ENCODE data around the gene PAPOLA.

Gene PAPOLA

DNA sequence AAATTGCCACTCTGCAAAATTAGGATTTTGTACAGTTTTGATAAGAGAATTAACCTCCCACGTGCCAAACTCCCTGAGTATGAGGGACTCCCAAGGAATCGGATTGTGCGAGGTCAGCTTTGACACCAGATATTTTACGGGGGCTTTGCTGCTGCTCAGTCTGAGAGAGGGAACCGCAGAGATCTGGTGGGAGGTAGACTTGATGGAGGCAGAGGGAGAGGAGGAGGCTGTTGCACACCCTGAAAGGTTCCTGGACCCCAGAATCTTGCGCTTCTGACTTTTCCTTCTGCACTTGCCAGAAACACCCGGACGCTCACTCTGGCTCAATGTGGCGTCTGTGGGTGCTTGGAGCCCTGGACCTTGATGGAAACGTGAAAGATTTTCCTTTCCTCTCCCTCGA, 83.9 kb downstream of the PAPOLA start:
- DNase-seq (ENCODE audit: low read depth), result no peak

DNA sequence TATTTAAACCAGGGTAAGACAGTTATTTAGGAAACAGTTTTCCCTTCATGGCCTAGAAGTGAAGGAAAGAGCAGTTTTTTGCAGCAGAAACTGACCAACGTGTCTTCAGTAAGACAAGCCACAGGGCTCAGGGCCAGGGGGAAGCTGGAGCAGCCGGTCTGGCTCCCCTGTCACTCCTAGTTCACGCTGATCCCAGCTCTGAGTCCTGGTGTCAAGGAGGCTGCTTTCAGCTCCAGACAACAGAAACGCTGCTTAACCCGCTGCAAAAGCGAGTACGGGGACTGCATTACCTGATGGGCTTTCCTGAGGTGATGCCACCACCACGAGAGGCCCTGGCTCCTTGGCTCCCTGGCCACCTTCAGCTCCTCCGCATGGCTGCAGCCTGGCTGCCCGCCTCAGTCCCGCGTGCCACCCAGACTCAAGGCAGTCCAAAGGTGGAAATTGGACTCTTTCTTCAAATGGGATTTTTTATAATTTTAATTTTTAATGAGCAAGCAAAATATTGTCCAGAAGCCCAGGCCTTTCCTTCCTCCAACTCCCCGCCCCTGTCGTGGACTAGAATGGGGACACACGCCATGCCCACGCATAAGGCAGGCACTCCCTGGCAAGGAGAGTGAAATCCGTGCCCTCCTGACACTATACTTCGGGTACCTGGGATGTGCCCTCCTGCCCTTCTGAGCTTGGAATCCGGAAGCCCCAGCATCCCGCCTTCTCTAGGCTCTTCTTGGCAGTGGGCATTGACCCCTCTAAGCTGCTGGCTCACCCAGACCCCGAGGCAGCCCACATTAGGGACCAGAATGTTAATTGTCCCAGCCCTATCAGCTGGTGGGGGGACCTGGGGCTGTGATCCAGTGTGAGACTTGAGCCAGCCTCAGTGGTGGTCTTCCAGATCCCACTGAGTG, 85.0 kb downstream of the PAPOLA start:
- no peak for DNase-seq (ENCODE audit: low read depth)

DNA sequence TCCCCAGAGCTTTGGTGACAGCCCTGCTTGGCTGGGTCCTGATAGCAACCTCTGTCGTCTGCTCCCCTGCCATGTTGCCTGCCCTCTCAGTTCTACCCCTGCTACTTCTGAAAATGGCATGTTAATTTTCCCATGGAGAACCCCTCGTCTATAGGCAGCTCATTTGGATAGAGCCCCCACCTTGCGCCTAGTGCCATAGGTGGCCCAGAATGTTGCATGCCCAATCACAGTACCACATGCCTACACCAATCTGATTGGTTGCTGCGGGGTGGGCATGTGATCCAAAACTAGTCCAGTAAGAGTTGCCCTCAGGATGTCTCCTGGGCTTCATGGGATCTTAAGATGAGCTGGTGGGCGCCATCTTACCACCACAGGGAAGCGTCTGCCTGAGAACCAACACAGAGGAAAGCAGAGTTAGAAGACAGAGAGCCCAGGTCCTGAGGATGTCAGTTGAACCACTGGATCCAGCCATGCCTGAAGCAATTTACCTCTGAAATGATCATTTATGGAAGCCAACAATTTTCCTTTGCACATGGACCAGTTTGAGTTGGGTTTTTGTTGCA, 85.7 kb downstream of the PAPOLA start:
- no peak for DNase-seq (ENCODE audit: low read depth)

DNA sequence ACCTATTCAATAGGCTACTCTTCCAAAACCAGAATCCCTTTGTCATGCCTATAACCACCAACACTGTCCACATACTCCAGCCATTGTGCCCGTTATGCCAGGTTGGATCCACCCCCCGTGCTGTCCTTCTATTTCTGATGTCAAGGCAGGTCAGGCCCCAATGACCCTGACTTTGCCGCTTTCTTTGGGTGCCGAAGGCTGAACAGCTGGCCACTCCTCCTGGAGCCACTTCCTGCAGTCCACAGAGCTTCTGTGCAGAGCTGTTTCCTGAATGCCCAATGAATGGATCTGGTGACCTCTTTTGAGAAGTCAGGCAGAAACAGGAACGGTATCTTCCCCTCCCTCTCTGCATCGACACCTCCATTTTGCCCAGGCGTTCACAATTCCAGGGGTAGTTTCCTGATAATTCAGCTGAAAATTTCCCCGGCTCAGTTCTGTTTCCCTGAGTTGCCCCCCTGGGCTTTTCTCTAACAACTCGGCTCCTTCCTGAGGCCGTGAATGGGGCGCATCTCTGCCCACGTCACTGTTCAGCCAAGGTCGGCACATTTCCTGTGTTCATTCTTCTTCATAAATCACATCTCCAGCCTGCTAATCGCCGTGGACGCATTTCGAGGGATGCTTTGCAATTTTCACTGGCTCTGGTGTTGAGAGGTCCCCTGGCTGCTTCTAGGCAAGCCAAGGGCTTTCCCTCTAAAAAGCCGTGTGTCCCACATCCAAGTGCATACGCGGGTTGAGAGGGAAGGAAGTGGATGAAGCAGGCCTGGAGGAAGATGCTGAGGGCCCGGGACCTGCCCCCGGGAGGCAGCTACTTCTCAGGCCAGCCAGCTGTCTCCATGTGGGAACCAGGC, 86.5 kb downstream of the PAPOLA start:
- no peak for DNase-seq (ENCODE audit: low read depth)

DNA sequence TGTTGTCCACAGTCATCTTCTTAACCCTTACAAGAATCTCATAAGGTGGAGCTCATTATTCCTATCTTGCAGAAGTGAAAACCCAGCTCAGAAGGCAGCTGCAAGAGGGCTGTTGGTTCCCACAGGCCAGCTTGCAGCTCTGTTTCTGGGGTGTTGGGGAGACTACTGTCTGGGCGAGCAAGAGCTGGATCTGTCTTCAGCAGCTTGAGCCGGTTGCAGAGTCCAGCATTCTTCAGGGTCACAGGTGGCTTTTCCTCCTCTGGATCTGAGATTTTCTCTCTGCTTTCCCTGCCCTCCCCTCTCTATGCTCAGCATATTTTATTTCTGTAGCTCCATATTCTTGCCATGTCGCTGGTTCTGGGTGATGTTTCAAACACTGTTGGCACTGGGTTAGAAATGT, 87.4 kb downstream of the PAPOLA start:
- DNase-seq (ENCODE audit: low read depth), result no peak

DNA sequence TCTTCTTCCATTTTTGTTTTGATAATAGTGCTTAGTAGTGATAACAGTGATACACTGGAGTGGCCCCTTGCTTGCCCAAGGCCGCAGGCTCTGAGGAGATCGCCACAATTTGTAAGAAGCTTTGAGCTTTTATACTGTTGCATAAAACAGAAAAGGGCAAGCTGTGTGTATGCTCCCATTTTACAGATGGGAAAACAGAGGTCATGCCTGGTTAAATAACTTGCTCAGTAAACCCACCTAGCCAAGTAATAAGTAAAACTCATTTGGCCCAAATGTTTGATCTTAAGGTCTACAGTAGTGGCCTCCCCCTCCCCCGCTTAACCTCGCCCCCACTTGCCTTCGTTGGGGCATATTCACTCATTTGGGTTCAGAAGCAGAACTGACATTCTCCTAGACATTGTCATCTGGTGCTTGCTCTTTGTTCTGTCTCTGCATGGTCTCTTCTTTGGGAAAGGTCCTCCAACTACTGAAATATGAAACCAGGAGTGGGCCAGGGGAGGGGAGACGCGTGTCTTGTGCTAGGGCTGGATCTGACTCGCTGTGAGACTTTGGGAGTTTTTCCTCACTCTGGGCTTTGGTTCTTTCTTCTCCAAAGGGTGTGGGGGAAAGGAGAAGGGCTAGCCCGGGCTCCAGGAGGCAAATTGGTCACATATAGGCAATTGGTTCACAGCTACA, 88.1 kb downstream of the PAPOLA start:
- DNase-seq (ENCODE audit: low read depth), result no peak

DNA sequence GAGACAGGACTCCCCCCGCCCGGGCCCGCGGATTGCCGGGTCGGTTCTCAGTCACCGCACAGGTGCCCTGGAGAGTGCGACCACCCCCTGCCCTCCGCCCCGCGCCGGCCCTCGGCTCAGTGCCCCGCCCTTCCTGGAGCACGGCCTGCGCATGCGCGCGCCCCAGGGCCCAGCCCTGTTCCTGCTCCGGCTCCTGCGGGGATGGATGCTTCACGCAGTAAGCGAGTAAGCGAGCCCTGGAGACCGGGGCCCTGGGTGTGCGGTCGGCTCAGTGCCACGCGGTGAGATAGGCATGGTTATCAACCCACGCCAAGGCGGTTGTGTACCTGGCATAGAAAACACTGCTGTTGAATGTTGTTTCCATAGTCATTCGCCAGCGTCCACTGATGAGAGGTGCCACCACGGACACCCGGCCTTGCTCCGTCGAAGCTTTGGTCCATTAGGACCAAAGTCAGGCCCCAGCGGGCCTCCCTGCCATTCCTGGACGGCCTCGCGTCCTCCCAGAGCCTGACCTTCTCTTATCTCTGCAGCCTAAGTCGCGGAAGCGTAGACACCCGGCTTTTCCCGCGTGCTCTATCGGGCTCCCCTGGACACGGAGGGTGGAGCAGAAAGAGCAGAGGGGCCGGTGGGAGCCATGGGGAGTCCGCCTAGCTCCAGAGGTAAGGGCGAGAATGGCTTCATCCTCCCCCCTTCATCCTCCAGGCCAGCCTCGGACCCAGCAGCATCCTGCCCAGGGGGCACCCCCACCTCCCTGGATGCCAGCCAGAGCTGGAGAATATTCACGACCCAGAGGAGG, 90.6 kb downstream of the PAPOLA start:
- peak; percentile 28 for DNase-seq (ENCODE audit: low read depth)

DNA sequence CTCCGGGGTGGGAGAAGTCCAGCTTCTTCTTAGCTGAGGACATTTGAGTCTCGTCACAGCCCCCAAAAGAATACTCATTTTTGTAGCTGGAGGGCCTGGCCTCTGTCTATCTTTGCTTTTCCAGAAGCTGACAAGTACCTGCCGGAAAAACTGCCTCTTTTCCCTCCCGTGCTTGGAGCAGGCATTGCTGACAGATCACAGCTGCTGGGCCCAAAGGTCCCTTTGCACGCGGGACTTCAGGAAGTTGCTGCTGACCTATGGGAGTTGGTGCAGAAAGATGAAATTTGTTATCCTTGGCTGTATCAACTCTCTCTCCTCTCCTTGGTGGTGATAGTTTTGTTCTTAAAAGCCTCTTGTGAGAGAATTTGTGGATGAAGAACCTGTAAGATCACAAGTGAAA, 92.8 kb downstream of the PAPOLA start:
- DNase-seq (ENCODE audit: low read depth), result no peak

DNA sequence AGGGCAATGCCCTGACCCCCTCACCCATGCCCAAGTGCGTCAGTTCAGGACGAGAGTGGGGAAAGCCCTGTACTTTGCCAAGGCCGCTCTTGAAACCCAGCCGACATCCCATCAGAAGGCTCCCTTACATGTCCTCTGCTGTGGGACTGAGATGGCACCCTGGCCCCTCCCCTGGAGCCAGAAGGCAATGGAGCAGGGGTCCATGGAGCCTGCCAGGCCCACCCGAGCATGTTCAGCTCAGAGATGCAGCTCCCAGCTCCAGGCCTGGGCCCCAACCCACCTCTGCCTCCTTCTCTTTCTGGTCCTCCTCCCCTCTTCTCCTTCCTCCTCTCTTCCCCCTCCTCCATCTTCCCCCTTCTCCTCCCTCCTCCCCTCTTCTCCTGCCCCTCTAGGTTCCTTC, 95.5 kb downstream of the PAPOLA start:
- DNase-seq (ENCODE audit: low read depth), result no peak

DNA sequence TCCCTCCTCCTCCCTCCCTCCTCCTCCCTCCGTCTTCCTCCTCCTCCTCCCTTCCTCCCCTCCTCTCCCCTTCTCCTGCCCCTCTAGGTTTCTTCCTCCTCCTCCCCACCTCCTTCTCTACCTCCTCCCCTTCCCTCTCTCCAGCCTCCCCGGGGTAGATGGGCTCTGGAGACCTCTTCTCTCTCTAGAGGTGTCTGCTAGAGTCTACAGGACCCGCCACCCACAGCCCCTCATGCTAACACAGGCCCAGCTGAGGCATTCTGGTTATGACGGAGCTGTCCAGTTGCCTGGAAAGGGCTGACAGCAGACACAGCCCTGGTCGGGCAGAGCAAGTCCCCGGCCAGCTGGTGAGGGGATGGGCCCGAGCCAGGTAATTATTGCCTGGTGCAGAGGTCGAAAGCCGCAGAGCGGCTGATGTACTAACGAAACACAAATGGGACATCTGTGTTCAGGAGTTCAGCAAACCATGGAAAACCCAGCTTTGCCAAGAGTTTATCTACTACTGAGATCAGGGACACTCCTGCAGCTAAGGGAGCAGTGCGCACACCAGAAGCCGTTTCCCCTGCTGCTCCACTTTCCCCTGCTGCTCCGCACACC, 96.2 kb downstream of the PAPOLA start:
- no peak for DNase-seq (ENCODE audit: low read depth)

DNA sequence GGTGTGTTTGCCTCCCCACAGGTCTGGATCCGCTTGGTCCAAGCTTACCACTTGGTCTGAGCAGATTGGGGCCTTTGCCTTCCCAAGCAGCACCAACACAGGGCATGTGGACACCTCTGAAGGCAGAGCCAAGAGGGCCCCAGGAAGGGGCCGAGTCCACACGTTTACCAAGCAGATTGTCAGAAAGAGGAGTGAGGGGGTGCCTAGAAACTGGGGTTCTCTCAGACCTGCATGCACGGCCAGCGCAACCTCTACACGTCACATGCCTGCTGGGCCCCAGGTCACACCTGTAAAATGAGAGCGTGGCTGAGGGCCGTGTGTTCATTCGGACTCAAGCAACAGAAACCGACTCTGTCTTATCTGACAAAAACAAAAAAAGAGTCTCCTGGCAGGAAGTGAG, 96.9 kb downstream of the PAPOLA start:
- DNase-seq (ENCODE audit: low read depth), result no peak

DNA sequence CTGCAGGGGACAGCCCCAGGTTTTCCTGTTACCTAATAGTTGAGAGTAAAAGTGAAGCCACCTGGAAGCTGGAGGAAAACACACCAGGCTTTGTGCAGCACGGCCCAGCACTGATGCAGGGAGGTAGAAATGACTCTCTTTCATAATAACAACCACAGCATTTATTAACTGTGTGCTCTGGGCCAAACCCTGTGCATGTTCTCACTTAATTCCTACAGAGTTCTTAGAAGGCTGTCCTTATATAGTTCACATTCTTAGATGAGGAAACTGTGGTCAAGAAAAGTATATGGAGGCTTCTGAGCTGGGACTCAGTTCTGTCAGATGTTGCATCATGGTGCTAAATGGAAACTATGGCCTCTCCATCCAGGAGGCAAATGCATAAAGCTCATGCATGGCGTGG, 100.0 kb downstream of the PAPOLA start:
- DNase-seq (ENCODE audit: low read depth), result no peak

DNA sequence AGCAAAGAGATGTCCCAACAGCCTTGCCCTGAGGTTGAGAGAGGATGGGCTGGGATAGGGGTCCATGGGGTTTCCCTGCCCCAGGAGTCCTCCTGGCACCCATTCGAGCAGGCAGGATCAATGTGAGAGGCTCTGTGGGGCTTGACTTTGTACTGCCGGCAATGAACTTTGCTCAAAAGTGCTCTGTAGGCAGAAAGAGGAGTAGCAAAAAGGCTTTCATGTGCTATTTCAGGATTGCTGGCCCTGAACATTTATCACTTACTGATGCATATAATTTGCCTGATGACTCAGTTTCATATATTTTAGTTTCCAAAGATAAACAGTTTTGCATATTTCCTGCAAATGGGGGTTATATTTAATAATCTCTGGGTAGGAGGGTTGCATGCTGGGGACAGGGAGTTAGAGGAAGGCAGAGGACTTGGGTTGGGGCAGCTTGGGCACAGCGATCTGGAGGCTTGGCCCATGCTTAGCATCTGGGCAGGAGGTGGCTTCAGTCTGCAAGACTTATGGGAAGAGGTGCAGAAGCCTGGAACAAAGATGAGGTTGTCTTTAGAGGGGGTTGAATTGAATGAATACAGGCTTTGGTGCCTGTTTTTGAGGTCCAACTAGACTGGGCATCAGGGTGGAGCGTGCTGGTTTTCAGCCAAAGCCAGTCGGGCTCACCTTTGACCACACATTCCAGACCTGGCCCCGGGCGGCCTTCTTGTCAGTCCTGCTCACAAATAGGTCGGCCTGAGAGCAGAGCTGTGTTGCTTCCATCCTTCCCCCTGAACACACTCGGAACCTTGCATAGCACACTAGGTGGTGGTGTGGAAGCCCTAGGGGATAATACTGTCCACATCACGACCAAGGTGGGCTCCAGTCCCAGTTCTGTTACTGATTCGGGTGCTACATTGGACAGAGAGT, 101.4 kb downstream of the PAPOLA start:
- DNase-seq (ENCODE audit: low read depth), result no peak

DNA sequence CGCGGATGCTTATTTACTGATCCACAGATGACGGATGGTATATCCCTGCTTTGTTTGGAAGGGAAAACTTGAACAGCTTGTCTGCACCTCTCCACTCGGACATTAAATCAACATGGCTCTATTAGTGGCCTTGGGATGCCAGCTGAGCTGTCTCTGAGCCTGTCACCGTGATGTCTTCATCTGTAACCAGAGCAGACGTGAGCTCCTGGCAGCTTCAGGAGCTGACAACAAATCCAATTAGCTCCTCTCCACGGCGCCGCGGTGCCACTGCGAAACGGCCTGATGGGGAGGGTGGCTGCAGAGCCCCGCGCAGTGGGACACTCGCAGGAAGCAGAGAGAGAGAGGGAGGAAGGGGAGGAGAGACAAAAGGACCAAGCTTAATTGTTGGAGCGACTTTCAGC, 112.3 kb downstream of the PAPOLA start:
- DNase-seq (ENCODE audit: low read depth), result no peak

DNA sequence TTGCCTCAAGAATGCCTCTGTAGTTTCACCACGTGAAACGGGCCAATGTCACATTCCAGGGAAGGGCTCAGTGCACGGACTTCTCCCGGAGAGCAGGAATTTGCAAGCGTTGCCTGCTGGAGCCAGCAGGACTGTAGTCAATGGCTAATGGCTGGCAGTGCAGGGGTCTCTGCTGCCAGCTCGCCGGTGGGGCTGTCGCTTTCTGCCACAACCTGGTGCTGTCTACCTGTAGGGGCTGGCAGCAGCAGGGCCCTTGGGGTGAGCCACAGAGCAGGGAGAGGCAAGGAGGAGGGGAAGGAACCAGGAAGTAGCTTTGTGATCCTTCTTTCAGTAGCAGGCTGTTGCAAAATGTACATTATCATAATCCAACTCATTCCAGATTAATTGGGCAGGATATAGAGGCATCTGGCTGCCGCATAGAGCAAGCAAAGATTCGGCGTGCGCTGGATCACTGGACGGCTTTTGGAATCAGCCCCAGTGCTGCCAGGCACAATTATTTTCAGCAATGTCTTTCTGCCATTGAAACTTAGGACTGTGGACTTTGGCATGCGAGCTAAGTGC, 114.1 kb downstream of the PAPOLA start:
- no peak for DNase-seq (ENCODE audit: low read depth)
